HCT116 (cell line): Measurements from ENCODE around the gene WNT2B. TPM values are rescaled to one million over a fixed set of nuclear protein-coding genes. Genes with fewer than 3 reads are reported as not detected.

Source experiments
- ATAC-seq: fragments of 200-7000 bp; cut with Tn5 transposase; 2 replicates; pipeline ENCODE4 v1.9.1; 2020; ENCODE audit warnings: mild to moderate bottlenecking, moderate library complexity
- BruUV-seq: library from RNA; stranded (reverse); fragments of 400-500 nt; replicated peaks from 2 replicates; lab custom pipeline; 2021; lab: Mats Ljungman, UMichigan
- CTCF ChIA-PET: fragments of 300-600 bp; sonication (Branson Sonifier 250); formaldehyde crosslinking; loops from one replicate; lab custom pipeline; 2021; ENCODE audit warnings: antibody characterized with exemption; lab: Charles Lee
- POLR2A ChIA-PET: fragments of 300-600, 350-600 bp; sonication (Branson Sonifier 250); formaldehyde crosslinking; loops from one replicate; lab custom pipeline; 2021; ENCODE audit warnings: antibody characterized with exemption; lab: Charles Lee
- RAD21 ChIA-PET, 2 experiments: fragments of 300-600 bp; sonication (Branson Sonifier 250); formaldehyde crosslinking; loops; one replicate each; lab custom pipeline; 2023; ENCODE audit warnings: low total read pairs in 2 of 2; ENCODE audit not compliant: uncharacterized antibody in 2 of 2, unreplicated experiment in 2 of 2, low non-redundant PET in 1 of 2; lab: Charles Lee
- DNase-seq: peaks from one replicate; pipeline ENCODE4 v3.0.0-alpha.2; 2010; ENCODE audit warnings: low read depth, low spot score
- H2AFZ ChIP-seq: fragments of 200-600 bp; shearing (Covaris generic), sonication (generic); 2 replicates; pipeline ENCODE4 v1.6.1; 2017; ENCODE audit warnings: low read depth, mixed run types, mixed read lengths, antibody characterized with exemption, low read length; ENCODE audit not compliant: poor library complexity, severe bottlenecking
- H3K27ac ChIP-seq: 2 replicates; pipeline ENCODE4 v1.5.1; 2012; ENCODE audit warnings: low read depth, low read length
- H3K27me3 ChIP-seq: fragments of 200-600 bp; sonication (generic); 2 replicates; pipeline ENCODE4 v1.6.1; 2016; ENCODE audit warnings: mixed run types, low read length, mixed read lengths; ENCODE audit not compliant: insufficient read depth
- H3K36me3 ChIP-seq, 2 experiments: fragments of 200-500 bp in 1 of 2; fragments of 200-600 bp in 1 of 2; sonication (Bioruptor generic) in 1 of 2; sonication (generic) in 1 of 2; 2 replicates each; pipeline versions ENCODE4 v1.5.1 to v1.6.1; 2014 to 2016; ENCODE audit warnings: low read length in 2 of 2, inconsistent platforms in 1 of 2, mixed read lengths in 1 of 2, mixed run types in 1 of 2; ENCODE audit not compliant: insufficient read depth in 2 of 2, control insufficient read depth in 1 of 2
- H3K4me1 ChIP-seq, 2 experiments: fragments of 200-600 bp in 1 of 2; sonication (generic) in 1 of 2; 2 replicates each; pipeline versions ENCODE4 v1.5.1 to v1.6.1; 2012 to 2017; ENCODE audit warnings: low read length in 2 of 2, inconsistent platforms in 1 of 2, mild to moderate bottlenecking in 1 of 2, mixed read lengths in 1 of 2, mixed run types in 1 of 2, moderate library complexity in 1 of 2; ENCODE audit not compliant: insufficient read depth in 2 of 2, control insufficient read depth in 1 of 2
- H3K4me2 ChIP-seq: fragments of 200-600 bp; sonication (generic); 2 replicates; pipeline ENCODE4 v1.6.1; 2017; ENCODE audit warnings: mixed run types, low read length, mixed read lengths
- H3K4me3 ChIP-seq, 2 experiments: fragments of 200-600 bp in 1 of 2; sonication (generic) in 1 of 2; replicated peaks in 1 of 2; 2 replicates each; pipeline ENCODE4 v1.5.1; 2011 to 2016; ENCODE audit warnings: low read length in 2 of 2, control low read depth in 1 of 2, low read depth in 1 of 2, mild to moderate bottlenecking in 1 of 2, mixed read lengths in 1 of 2, mixed run types in 1 of 2
- H3K79me2 ChIP-seq: fragments of 200-600 bp; sonication (generic); 2 replicates; pipeline ENCODE4 v1.6.1; 2017; ENCODE audit warnings: mild to moderate bottlenecking, mixed run types, low read length, moderate library complexity, mixed read lengths; ENCODE audit not compliant: insufficient read depth
- H3K9ac ChIP-seq: fragments of 200-600 bp; sonication (generic); 2 replicates; pipeline ENCODE4 v1.6.1; 2016; ENCODE audit warnings: low read length, mixed read lengths
- H3K9me2 ChIP-seq: fragments of 200-600 bp; sonication (generic), shearing (Covaris generic); 2 replicates; pipeline ENCODE4 v1.6.1; 2017; ENCODE audit warnings: mixed run types, mild to moderate bottlenecking, moderate library complexity; ENCODE audit not compliant: insufficient read depth
- H3K9me3 ChIP-seq, 2 experiments: fragments of 200-500 bp in 1 of 2; fragments of 200-600 bp in 1 of 2; sonication (Bioruptor generic) in 1 of 2; sonication (generic) in 1 of 2; 2 replicates each; pipeline ENCODE4 v1.6.1; 2014 to 2017; ENCODE audit warnings: low read length in 2 of 2, mixed read lengths in 2 of 2, inconsistent platforms in 1 of 2, low read depth in 1 of 2, mild to moderate bottlenecking in 1 of 2, mixed run types in 1 of 2, moderate library complexity in 1 of 2; ENCODE audit not compliant: control insufficient read depth in 1 of 2, insufficient read depth in 1 of 2
- H4K20me1 ChIP-seq: fragments of 200-600 bp; sonication (generic), shearing (Covaris generic); 2 replicates; pipeline ENCODE4 v1.6.1; 2017; ENCODE audit warnings: mixed run types, mild to moderate bottlenecking, moderate library complexity; ENCODE audit not compliant: insufficient read depth
- ATF3 ChIP-seq: IDR thresholded peaks from 2 replicates; pipeline ENCODE4 v1.6.1; 2012
- CBX3 ChIP-seq: IDR thresholded peaks from 2 replicates; pipeline ENCODE4 v1.6.1; 2012; ENCODE audit warnings: low read depth
- ELF1 ChIP-seq: IDR thresholded peaks from 2 replicates; pipeline ENCODE4 v1.6.1; 2012; ENCODE audit warnings: low read depth, borderline replicate concordance
- EZH2 ChIP-seq: fragments of 200-600 bp; sonication (generic); IDR thresholded peaks from 2 replicates; pipeline ENCODE4 v1.6.1; 2017; ENCODE audit warnings: antibody characterized with exemption, mixed run types
- EZH2phosphoT487 ChIP-seq: fragments of 200-600 bp; IDR thresholded peaks from 2 replicates; pipeline ENCODE4 v1.6.1; 2018; ENCODE audit warnings: antibody characterized with exemption, borderline replicate concordance
- FOSL1 ChIP-seq: IDR thresholded peaks from 2 replicates; pipeline ENCODE4 v1.6.1; 2012; ENCODE audit warnings: low read depth
- JUND ChIP-seq: IDR thresholded peaks from 2 replicates; pipeline ENCODE4 v1.6.1; 2012
- POLR2A ChIP-seq: IDR thresholded peaks from 2 replicates; pipeline ENCODE4 v1.7.0; 2011; ENCODE audit warnings: borderline replicate concordance; ENCODE audit not compliant: insufficient read depth, insufficient read length; ENCODE audit errors: extremely low read depth
- SIN3A ChIP-seq: IDR thresholded peaks from 2 replicates; pipeline ENCODE4 v1.6.1; 2012; ENCODE audit warnings: low read depth
- SP1 ChIP-seq: IDR thresholded peaks from 2 replicates; pipeline ENCODE4 v1.6.1; 2012; ENCODE audit warnings: low read depth
- TCF7L2 ChIP-seq: IDR thresholded peaks from 2 replicates; pipeline ENCODE4 v1.7.0; 2011; ENCODE audit warnings: borderline replicate concordance, inconsistent platforms; ENCODE audit not compliant: insufficient read depth, insufficient read length; ENCODE audit errors: extremely low read depth
- YY1 ChIP-seq: IDR thresholded peaks from 2 replicates; pipeline ENCODE4 v1.6.1; 2011; ENCODE audit warnings: low read length, low read depth, moderate library complexity, mild to moderate bottlenecking; ENCODE audit not compliant: insufficient replicate concordance; ENCODE audit errors: extremely low read depth
- ZBTB33 ChIP-seq: IDR thresholded peaks from 2 replicates; pipeline ENCODE4 v1.6.1; 2011; ENCODE audit warnings: mild to moderate bottlenecking, low read length, moderate library complexity; ENCODE audit not compliant: insufficient replicate concordance; ENCODE audit errors: extremely low read depth
- intact Hi-C: fragments of 100-400 bp; cut with micrococcal nuclease; formaldehyde crosslinking; loops from 2 replicates; pipeline ENCODE4 v1.10.0; 2022
- total RNA-seq: library from RNA; stranded (reverse); gene quantifications from one replicate; pipeline ENCODE4 v1.2.1, GENCODE V29; 2021; ENCODE audit not compliant: unreplicated experiment

WNT2B gene
- total RNA-seq, 1 experiment from 2014 or later, result 1.5 TPM

GRCh38 chr1:112460615-112461014 is 48.1 kb upstream of the WNT2B start:
- no peak overlapping the region for H3K27ac ChIP-seq
- CTCF ChIA-PET, result no interaction called here
- H3K79me2 ChIP-seq, result no peaks in the 10 kb centered on the region

GRCh38 chr1:112461200-112461871 is 47.4 kb upstream of the WNT2B start:
- POLR2A ChIA-PET, result no interaction called here
- no peaks in the 10 kb centered on the region for H3K79me2 ChIP-seq
- H3K27me3 ChIP-seq, result no peaks in the 10 kb centered on the region
- no peak overlapping the region for H2AFZ ChIP-seq
- DNase-seq (no peak), ATAC-seq (no peak)
- H3K4me1 ChIP-seq, result peaks cover 0 to 20% of the 10 kb centered on the region in 2 experiments; a peak in 2 of 4 replicates
- BruUV-seq, result no TSS peak
- H3K36me3 ChIP-seq, result peaks cover 0 to 7% of the 10 kb centered on the region in 2 experiments; a peak in 2 of 4 replicates
- no peak overlapping the region for H3K4me2 ChIP-seq
- RAD21 ChIA-PET, result no interaction called here
- no peak for TF ChIP-seq FOSL1
- no peak for TF ChIP-seq ZBTB33
- TF ChIP-seq ATF3, result no peak
- no peak for TF ChIP-seq CBX3
- TF ChIP-seq SP1, result no peak
- TF ChIP-seq EZH2, result no peak
- TF ChIP-seq ELF1, result no peak
- H3K9ac ChIP-seq, result no peak overlapping the region
- no peaks in the 10 kb centered on the region for H3K9me2 ChIP-seq
- no peaks in the 10 kb centered on the region for H3K9me3 ChIP-seq
- no peaks in the 10 kb centered on the region for H4K20me1 ChIP-seq
- H3K27ac ChIP-seq, result no peak overlapping the region
- CTCF ChIA-PET, result no interaction called here
- no peak overlapping the region for H3K4me3 ChIP-seq
- intact Hi-C loops, result no loop called here

More at GRCh38 chr1:112460615-112461014, 48.1 kb upstream of the WNT2B start:
- peaks cover 0 to 12% of the 10 kb centered on the region in 2 experiments; a peak in 2 of 4 replicates for H3K4me1 ChIP-seq
- intact Hi-C loops, result no loop called here
- TF ChIP-seq ATF3 (no peak), EZH2phosphoT487 (no peak), YY1 (no peak), TCF7L2 (no peak), POLR2A (no peak), JUND (no peak), SIN3A (no peak)
- ATAC-seq, result no peak
- no peak overlapping the region for H3K4me3 ChIP-seq
- H2AFZ ChIP-seq, result no peak overlapping the region
- no peaks in the 10 kb centered on the region for H3K9me3 ChIP-seq
- H3K27me3 ChIP-seq, result no peaks in the 10 kb centered on the region
- ChIA-PET POLR2A (no interaction called here), RAD21 (interaction anchor here in 1 of 2 experiments (0.6 kb wide), 1 partner anchor 200 kb away, joined by 3 read pairs; no protein-coding TSS in a partner anchor)
- H3K9me2 ChIP-seq, result no peaks in the 10 kb centered on the region
- BruUV-seq, result no TSS peak
- no peak overlapping the region for H3K9ac ChIP-seq
- no peak overlapping the region for H3K4me2 ChIP-seq
- H3K36me3 ChIP-seq, result peaks cover 0 to 9% of the 10 kb centered on the region in 2 experiments; a peak in 2 of 4 replicates
- no peaks in the 10 kb centered on the region for H4K20me1 ChIP-seq
- no peak for DNase-seq
